ENCODE measurements around the gene PRICKLE3.
A peak's percentile ranks its signal among the peaks of the same experiment; 100 is the strongest.

Gene PRICKLE3, protein sequence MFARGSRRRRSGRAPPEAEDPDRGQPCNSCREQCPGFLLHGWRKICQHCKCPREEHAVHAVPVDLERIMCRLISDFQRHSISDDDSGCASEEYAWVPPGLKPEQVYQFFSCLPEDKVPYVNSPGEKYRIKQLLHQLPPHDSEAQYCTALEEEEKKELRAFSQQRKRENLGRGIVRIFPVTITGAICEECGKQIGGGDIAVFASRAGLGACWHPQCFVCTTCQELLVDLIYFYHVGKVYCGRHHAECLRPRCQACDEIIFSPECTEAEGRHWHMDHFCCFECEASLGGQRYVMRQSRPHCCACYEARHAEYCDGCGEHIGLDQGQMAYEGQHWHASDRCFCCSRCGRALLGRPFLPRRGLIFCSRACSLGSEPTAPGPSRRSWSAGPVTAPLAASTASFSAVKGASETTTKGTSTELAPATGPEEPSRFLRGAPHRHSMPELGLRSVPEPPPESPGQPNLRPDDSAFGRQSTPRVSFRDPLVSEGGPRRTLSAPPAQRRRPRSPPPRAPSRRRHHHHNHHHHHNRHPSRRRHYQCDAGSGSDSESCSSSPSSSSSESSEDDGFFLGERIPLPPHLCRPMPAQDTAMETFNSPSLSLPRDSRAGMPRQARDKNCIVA

DNA sequence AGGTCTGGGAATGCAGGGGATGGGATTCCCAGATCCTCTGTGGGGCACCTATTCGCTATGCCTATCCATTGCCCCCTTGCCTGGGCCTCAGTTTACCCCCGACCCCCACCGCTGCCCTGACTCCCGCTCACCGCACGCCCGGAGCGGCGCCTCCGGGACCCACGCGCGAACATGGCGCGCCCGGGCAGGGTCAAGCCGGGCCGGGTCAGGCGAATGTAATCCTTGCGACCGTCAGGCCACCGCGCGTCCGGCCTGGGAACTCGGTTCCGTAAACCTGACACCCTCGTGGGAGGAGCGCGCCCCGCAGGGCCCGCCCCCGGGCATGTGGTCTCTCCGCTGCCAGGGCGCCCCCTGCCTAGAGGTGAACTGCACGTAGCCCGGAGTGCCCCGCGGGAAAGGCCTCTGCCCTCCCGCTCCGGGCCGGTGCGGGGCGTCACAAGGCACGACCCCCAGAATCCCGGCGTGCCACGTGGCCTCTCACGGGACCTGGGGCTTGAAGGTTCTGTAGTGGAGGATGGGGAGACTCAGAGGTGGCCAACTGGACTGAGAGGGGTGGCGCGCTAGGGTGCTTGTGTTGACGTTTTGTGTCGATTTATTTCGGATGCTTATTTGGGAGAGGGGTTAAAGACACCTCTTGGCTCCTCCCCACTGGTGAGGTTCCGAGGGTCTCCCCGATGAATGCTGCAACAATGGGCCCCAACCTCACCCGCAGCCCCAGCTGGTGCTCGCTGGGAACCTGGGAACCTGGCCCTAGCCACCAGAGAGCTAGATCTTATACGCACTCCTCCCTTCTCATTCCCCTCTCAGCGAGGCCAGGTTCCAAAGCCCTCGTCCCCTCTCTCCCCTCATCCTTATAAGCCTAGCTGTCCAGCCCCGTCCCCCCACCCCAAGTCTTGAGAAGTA lies at the start of gene PRICKLE3:
PRICKLE3 (minus strand) TSS at position 249 of the 903 bp plus-strand sequence; CDS start at position 173, 76 bp downstream.
- Histone ChIP-seq H3K4me2 (ENCODE audit: low read length) (peak within 1 kb of the TSS; percentile 67), H3K4me3 (ENCODE audit: low read depth, low read length) (peak within 1 kb of the TSS; percentile 61), H3K79me2 (no peaks in the 10 kb centered on the region), H3K4me1 (no peaks in the 10 kb centered on the region), H2AFZ (peak within 1 kb of the TSS; percentile 83), H3K9ac (peak within 1 kb of the TSS; percentile 28), H3K27ac (peak within 1 kb of the TSS; percentile 82), H3K27me3 (ENCODE audit: control insufficient read depth, insufficient read depth, low read length) (no peaks in the 10 kb centered on the region), H3K36me3 (ENCODE audit: control insufficient read depth, insufficient read depth, low read length) (no peaks in the 10 kb centered on the region), H3K9me3 (ENCODE audit: control insufficient read depth, low read length) (no peaks in the 10 kb centered on the region)
- TF ChIP-seq, protein P1, sequence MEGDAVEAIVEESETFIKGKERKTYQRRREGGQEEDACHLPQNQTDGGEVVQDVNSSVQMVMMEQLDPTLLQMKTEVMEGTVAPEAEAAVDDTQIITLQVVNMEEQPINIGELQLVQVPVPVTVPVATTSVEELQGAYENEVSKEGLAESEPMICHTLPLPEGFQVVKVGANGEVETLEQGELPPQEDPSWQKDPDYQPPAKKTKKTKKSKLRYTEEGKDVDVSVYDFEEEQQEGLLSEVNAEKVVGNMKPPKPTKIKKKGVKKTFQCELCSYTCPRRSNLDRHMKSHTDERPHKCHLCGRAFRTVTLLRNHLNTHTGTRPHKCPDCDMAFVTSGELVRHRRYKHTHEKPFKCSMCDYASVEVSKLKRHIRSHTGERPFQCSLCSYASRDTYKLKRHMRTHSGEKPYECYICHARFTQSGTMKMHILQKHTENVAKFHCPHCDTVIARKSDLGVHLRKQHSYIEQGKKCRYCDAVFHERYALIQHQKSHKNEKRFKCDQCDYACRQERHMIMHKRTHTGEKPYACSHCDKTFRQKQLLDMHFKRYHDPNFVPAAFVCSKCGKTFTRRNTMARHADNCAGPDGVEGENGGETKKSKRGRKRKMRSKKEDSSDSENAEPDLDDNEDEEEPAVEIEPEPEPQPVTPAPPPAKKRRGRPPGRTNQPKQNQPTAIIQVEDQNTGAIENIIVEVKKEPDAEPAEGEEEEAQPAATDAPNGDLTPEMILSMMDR (IDR thresholded peaks at IDR 0.05): peak; percentile 38

DNA sequence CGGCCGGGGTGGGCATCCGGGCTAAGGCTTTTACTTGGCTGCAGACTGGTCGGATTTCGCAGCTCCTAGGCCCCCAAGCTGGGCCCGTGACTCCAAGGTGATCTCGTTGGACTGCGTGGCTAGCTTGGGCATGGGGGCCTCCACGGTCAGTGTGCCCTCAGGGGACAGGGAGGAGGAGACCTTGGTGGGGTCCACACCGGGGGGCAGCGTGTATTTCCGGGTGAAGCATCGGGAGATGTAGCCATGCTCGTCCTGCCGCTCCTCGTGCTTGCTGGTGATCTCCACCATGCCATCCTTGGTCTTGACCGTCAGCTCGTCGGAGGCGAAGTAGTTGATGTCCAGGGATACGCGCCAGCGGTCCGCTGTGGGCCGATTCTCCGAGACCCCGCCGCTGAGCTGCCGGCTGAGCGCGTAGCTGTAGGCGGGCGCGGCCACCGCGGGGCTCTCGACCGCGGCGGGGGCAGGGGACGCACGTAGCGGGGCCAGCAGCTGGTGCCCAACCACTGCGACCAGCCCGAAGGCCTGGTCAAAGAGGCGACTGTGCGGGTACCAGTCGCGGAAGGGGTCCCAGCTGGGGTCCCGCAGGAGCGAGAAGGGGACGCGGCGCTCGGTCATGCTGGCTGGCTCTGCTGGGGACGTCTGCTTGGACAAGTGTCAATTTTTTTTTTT lies 47.8 kb upstream of the PRICKLE3 start:
- Histone ChIP-seq H3K36me3 (ENCODE audit: control insufficient read depth, insufficient read depth, low read length) (no peaks in the 10 kb centered on the region), H3K9ac (no peak overlapping the region), H3K9me3 (ENCODE audit: control insufficient read depth, low read length) (no peaks in the 10 kb centered on the region), H3K4me1 (no peaks in the 10 kb centered on the region), H2AFZ (no peak overlapping the region), H3K4me3 (ENCODE audit: low read depth, low read length) (no peak overlapping the region), H3K27ac (no peak overlapping the region), H3K27me3 (ENCODE audit: control insufficient read depth, insufficient read depth, low read length) (no peaks in the 10 kb centered on the region), H3K79me2 (no peaks in the 10 kb centered on the region), H3K4me2 (ENCODE audit: low read length) (no peak overlapping the region)
- TF ChIP-seq, protein P1 (IDR thresholded peaks at IDR 0.05): no peak

DNA sequence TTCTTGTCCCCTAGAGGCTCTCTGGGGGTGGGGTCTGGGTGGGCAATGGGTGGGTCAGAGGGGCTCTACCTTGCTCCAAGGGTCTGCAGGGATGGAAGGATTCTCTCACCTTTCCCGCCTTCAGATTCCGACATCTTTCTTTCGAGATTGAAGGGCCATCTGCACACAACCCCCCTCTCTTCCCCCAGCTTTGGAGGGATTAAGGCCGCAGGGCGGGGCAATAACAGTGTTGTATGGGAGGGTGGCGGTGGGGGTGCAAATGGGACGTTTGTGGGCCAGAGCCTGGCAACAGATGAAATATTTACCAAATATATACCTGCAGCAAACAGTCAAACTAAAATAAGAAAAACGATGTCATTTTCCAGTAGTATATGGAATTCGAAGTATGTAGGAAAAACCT lies 47.0 kb upstream of the PRICKLE3 start, which contains the start of gene CACNA1F:
CACNA1F (minus strand) TSS at position 165 of the 400 bp plus-strand sequence; CDS start at position 134, 31 bp downstream.
- Histone ChIP-seq H3K9me3 (ENCODE audit: control insufficient read depth, low read length) (no peaks in the 10 kb centered on the region), H3K27ac (no peak within 1 kb of the TSS), H3K79me2 (no peaks in the 10 kb centered on the region), H3K27me3 (ENCODE audit: control insufficient read depth, insufficient read depth, low read length) (no peaks in the 10 kb centered on the region), H3K36me3 (ENCODE audit: control insufficient read depth, insufficient read depth, low read length) (no peaks in the 10 kb centered on the region), H3K4me1 (no peaks in the 10 kb centered on the region), H2AFZ (no peak within 1 kb of the TSS), H3K4me3 (ENCODE audit: low read depth, low read length) (no peak within 1 kb of the TSS), H3K9ac (no peak within 1 kb of the TSS), H3K4me2 (ENCODE audit: low read length) (no peak within 1 kb of the TSS)
- TF ChIP-seq, protein P1 (IDR thresholded peaks at IDR 0.05): no peak

DNA sequence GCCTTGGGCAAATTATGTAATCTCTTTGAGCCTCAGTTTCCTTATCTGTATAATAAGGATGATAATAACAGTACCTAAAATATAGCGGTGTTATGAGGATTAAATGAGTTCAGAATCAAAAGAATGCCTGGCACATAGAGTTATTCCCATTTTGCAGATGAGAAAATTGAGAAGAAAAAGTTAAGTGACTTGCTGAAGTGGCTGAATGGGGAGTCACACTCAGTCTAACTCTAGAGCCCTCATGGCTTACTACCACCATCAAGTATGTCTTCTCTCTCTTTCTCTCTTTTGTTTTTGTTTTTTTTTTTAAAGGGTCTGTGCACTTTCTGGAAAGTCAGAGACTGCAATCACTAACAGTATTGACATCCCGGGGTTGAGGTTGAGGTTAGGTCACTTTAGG lies 46.4 kb upstream of the PRICKLE3 start:
- Histone ChIP-seq H3K27me3 (ENCODE audit: control insufficient read depth, insufficient read depth, low read length) (no peaks in the 10 kb centered on the region), H3K9ac (no peak overlapping the region), H3K36me3 (ENCODE audit: control insufficient read depth, insufficient read depth, low read length) (no peaks in the 10 kb centered on the region), H3K4me1 (no peaks in the 10 kb centered on the region), H2AFZ (no peak overlapping the region), H3K27ac (no peak overlapping the region), H3K4me3 (ENCODE audit: low read depth, low read length) (no peak overlapping the region), H3K4me2 (ENCODE audit: low read length) (no peak overlapping the region), H3K9me3 (ENCODE audit: control insufficient read depth, low read length) (no peaks in the 10 kb centered on the region), H3K79me2 (no peaks in the 10 kb centered on the region)
- TF ChIP-seq, protein P1 (IDR thresholded peaks at IDR 0.05): no peak
